ENCODE results near the gene MGRN1.

The MGRN1 gene

GRCh38 chr16:4624015-4624826, at the start of gene MGRN1:
Gene MGRN1 (plus strand): TSS chr16:4624826. CDS start chr16:4624961, 135 bp downstream.
- peak; percentile 94 for DNase-seq

- DNase-seq, result no peak
Measured at GRCh38 chr16:4574919-4575705, 49.5 kb upstream of the MGRN1 start.

DNA sequence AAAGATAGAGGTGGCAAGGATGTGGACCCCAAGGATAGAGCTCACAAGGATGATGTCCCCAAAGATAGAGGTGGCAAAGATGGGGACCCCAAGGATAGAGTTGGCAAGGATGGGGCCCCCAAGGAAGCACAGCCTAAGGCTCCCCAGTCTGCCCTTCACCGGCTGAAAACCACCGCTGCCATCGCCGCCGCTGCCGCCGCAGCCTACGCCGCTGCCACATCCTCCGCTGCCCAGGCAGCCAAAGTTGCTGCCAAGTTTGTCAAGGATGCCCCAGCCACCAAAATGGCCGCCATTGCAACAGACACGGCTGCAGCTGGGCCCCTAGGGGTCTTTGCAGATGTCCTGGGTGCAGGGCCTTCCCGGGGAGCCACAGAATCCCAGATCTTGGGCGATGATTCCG, 48.6 kb upstream of the MGRN1 start:
- no peak for DNase-seq

GRCh38 chr16:4578961-4579530, 45.6 kb upstream of the MGRN1 start:
- peak; percentile 77 for DNase-seq

GRCh38 chr16:4580250-4580649, 44.4 kb upstream of the MGRN1 start:
- no peak for DNase-seq

DNA sequence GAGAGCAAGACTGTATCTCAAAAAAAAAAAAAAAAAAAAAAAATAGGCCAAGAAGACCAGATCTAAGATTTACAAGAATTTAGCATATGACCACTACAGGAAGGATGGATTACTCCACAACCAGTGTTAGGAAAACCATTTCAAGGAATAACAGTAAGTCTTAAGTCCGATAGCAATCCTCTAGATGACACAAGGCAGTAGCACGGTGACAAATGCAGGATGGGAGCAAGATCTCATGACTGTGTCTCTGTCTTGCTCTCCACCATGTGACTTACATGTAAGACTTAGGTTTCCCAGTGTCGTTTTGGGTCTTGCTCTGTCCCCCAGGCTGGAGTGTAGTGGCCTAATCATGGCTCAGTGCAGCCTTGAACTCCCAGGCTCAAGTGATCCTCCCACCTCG, 40.7 kb upstream of the MGRN1 start:
- no peak for DNase-seq

- no peak for DNase-seq
Measured at GRCh38 chr16:4586291-4586690, 38.3 kb upstream of the MGRN1 start.

GRCh38 chr16:4588386-4588785, 36.2 kb upstream of the MGRN1 start:
- no peak for DNase-seq

GRCh38 chr16:4588961-4589360, 35.7 kb upstream of the MGRN1 start:
- DNase-seq, result no peak

GRCh38 chr16:4591191-4591590, 33.4 kb upstream of the MGRN1 start:
- peak; percentile 38 for DNase-seq

- DNase-seq, result no peak
Measured at GRCh38 chr16:4591706-4592470, 32.7 kb upstream of the MGRN1 start.

- no peak for DNase-seq
Measured at GRCh38 chr16:4593086-4593485, 31.5 kb upstream of the MGRN1 start.

- DNase-seq, result no peak
Measured at GRCh38 chr16:4594433-4595410, 29.9 kb upstream of the MGRN1 start.

DNA sequence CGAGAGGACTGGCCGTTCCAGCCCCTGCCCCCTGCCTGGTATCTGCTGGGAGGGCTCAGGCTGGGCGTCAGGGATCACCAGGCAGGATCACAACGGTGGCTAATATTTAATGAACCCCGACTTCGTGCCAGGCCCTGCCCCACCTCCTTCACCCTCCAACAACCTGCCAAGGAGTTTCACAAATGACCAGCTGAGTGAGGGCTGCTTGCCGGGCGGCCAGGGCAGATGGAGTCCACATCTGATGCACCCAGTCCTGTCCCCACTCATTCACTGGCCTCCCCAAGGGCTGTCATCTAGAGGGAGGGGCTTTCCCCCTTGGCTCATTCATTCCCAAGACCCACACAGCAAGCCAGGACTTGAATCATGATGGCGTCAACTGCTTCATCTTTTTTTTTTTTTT, 27.5 kb upstream of the MGRN1 start:
- DNase-seq, result no peak

- DNase-seq, result no peak
Measured at GRCh38 chr16:4599037-4599436, 25.6 kb upstream of the MGRN1 start.

- no peak for DNase-seq
Measured at GRCh38 chr16:4599545-4599944, 25.1 kb upstream of the MGRN1 start.

GRCh38 chr16:4601036-4601863, 23.4 kb upstream of the MGRN1 start:
- DNase-seq, result peak; percentile 66

DNA sequence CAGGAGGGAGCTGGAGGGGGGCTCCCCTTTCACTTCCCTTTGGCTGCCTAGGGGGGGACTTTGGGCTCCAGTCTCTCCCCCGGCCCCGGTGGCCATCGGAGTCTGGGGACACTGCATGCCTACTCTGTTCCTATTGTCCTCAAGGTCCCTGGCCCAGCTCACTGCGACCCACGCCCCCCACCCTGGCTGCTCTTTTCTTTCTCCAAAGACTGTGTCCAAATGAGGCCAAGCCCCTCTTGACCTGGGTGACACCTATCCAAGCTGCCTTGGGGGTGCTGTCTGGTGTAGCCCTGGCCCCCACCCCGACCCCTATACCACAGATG, 22.8 kb upstream of the MGRN1 start:
- no peak for DNase-seq

DNA sequence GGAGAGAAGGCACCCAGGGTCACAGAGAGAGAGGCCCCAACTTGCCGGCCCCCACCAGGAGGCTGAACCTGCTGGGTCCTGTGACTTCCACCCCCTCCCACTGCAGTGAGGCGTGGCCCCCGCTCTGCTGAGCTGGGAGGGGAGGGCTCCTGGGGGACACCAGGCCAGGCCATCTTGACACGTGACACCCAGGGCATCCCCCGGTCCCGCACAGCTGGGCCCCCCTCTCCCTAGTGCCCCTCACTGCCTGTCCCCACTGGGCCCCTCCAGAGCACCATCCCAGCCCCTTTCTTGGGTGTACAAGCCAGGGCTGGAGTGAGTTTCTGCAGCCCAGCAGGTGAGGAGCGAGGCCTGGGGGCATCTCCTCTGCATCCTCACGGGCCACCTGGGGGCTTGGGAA, 22.3 kb upstream of the MGRN1 start:
- DNase-seq, result no peak

DNA sequence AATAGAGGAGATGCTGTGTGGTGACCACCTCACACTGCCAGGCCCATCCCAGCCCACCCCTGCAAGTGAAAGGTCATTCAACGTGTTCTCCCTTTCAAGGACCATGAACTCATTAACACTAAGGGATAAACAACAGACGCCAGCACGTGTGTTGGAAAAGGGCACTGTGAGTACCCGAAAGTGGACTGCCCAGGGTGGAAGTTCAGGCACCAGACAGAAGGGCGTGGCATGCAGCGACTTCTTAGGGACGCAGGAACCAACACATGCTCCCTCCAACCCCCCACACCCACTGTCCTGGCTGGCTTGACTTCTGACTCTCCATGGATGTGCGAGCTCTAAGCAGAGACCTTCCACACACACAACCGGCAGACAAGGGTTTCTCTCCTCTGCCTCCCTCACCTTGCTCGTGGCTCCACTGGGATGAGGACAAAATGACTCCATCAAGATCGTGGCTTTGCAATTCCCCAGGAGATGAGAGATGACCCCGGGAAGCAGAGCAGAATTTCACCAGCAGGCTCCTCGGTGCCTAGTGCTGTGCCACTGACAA, 20.9 kb upstream of the MGRN1 start:
- DNase-seq, result no peak

DNA sequence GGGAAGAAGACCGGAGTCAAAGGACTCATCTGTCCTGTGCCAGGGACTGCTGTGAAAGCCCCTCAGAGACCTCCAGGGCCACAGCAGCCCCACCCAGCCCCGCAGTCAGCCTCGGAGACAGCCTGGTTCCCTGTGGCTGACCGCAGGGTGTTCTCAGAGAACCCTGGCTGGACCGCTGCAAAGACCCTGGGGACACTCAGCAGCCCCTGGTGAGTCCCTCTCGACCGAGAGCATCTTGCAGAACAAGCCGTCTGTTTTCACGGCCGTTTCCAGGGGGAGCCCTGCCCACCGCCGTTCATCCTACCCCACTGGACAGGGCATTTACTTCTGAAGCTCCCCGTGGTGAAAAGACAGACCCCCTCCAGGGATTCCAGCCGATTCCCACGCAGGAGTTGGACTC, 20.2 kb upstream of the MGRN1 start:
- no peak for DNase-seq
